Measurements from ENCODE around the gene CDC42BPA. TPM values are rescaled to one million over a fixed set of nuclear protein-coding genes. Genes with fewer than 3 reads are reported as not detected.

Gene CDC42BPA
- total RNA-seq, 1 experiment from 2014 or later = 30.1 TPM

DNA sequence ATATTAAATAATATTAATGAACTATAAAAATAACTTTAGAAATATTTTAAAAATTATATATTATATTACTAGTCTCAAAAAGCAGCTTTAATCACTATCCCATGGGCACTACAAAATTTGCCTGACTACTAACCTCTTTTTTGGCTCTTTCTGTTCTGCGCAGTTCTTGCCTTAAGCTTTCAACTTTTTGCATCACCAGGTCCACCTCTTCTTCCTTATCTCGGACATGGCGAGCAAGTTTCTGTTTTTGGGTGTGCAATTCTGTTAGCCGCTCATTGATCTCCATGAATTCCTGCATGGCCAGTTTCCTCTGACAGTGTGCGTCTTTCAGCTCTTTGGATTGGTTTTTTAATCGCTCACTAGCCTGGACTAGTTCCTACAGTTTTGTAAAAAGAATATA, 205.8 kb downstream of the CDC42BPA start:
- no peaks in the 10 kb centered on the region for H3K27me3 ChIP-seq (ENCODE audit: insufficient read depth, low read length)
- no peak overlapping the region for H2BK120ac ChIP-seq (ENCODE audit: low read depth, low read length, poor library complexity, severe bottlenecking)
- no peaks in the 10 kb centered on the region for H3K79me2 ChIP-seq (ENCODE audit: insufficient read depth, low read length)
- no peak overlapping the region for H4K5ac ChIP-seq (ENCODE audit: insufficient read length, low read depth, low read length)
- Mint-ChIP-seq H3K4me1 (no peaks in the 10 kb centered on the region), H3K27ac (peak overlapping the region in 1 of 3 experiments; percentile 1; a peak in 1 of 7 replicates), H3K36me3 (ENCODE audit: insufficient read depth in 1 of 3, low read depth in 3 of 3) (peaks cover 2 to 14% (median 6%) of the 10 kb centered on the region in 3 experiments; a peak in 6 of 7 replicates), H3K4me3 (no peak overlapping the region), H3K9me3 (no peaks in the 10 kb centered on the region), H3K27me3 (ENCODE audit: low read depth) (no peaks in the 10 kb centered on the region)
- no peak overlapping the region for H3K9ac ChIP-seq (ENCODE audit: extremely low read depth, insufficient read length, low read length)
- TF ChIP-seq, protein P1, sequence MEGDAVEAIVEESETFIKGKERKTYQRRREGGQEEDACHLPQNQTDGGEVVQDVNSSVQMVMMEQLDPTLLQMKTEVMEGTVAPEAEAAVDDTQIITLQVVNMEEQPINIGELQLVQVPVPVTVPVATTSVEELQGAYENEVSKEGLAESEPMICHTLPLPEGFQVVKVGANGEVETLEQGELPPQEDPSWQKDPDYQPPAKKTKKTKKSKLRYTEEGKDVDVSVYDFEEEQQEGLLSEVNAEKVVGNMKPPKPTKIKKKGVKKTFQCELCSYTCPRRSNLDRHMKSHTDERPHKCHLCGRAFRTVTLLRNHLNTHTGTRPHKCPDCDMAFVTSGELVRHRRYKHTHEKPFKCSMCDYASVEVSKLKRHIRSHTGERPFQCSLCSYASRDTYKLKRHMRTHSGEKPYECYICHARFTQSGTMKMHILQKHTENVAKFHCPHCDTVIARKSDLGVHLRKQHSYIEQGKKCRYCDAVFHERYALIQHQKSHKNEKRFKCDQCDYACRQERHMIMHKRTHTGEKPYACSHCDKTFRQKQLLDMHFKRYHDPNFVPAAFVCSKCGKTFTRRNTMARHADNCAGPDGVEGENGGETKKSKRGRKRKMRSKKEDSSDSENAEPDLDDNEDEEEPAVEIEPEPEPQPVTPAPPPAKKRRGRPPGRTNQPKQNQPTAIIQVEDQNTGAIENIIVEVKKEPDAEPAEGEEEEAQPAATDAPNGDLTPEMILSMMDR (conservative IDR thresholded peaks at IDR 0.05) = no peak
- H3K23ac ChIP-seq (ENCODE audit: insufficient read length, low read depth, low read length) = no peak overlapping the region
- no CpG with 5 or more reads among the region's 6 CpGs for WGBS (ENCODE audit: extremely low coverage, insufficient read length, low lambda C conversion rate)
- H3K18ac ChIP-seq (ENCODE audit: insufficient read length, low read depth, low read length) = no peak overlapping the region
- no peak overlapping the region for H3K14ac ChIP-seq (ENCODE audit: insufficient read depth, low read length)
- no peak overlapping the region for H2BK12ac ChIP-seq (ENCODE audit: insufficient read length, low read depth, low read length)
- H2BK15ac ChIP-seq (ENCODE audit: low read depth, low read length) = no peak overlapping the region
- H3K4me1 ChIP-seq (ENCODE audit: insufficient read depth, low read length) = no peaks in the 10 kb centered on the region
- no peak overlapping the region for H2BK20ac ChIP-seq (ENCODE audit: low read depth, low read length, poor library complexity, severe bottlenecking)
- H4K20me1 ChIP-seq (ENCODE audit: control insufficient read depth, insufficient read depth, insufficient read length) = no peaks in the 10 kb centered on the region
- no peaks in the 10 kb centered on the region for H3K23me2 ChIP-seq (ENCODE audit: insufficient read length, low read depth, low read length, poor library complexity, severe bottlenecking)
- no peak overlapping the region for H3K27ac ChIP-seq (ENCODE audit: insufficient read length, low read depth, low read length)
- H2AK5ac ChIP-seq (ENCODE audit: insufficient read length, low read length) = no peak overlapping the region
- no peak overlapping the region for H4K8ac ChIP-seq (replicated peaks; ENCODE audit: insufficient read length, low read depth, low read length)
- H2AFZ ChIP-seq (ENCODE audit: low read length) = no peak overlapping the region
- no peak overlapping the region for H4K91ac ChIP-seq (ENCODE audit: insufficient read length, low read depth, low read length)
- H3K79me1 ChIP-seq (ENCODE audit: insufficient read depth, low read depth, low read length, poor library complexity, severe bottlenecking) = no peaks in the 10 kb centered on the region
- DNase-seq = no peak
- H3K56ac ChIP-seq (ENCODE audit: insufficient read length, low read depth, low read length) = no peak overlapping the region
- no peak overlapping the region for H3T11ph ChIP-seq (ENCODE audit: low read length)
- no peak overlapping the region for H3K4me2 ChIP-seq (ENCODE audit: insufficient read depth, insufficient read length, low read length)
- H2BK5ac ChIP-seq (ENCODE audit: insufficient read length, low read length) = no peak overlapping the region
- no peaks in the 10 kb centered on the region for H3K9me3 ChIP-seq (ENCODE audit: control insufficient read depth, low read depth, low read length)
- H3K4ac ChIP-seq (ENCODE audit: low read depth, low read length) = no peak overlapping the region

Measured in H9 (cell line).